ENCODE measurements around the gene ROBO1. TPM values are rescaled to one million over a fixed set of nuclear protein-coding genes. Genes with fewer than 3 reads are reported as not detected.

ROBO1 gene
- total and polyA plus RNA-seq, 2 of the 8 experiments (the other 6 are each of a cell fraction or from before 2014, with no cell fraction given): 51.4 to 91.0 TPM

DNA sequence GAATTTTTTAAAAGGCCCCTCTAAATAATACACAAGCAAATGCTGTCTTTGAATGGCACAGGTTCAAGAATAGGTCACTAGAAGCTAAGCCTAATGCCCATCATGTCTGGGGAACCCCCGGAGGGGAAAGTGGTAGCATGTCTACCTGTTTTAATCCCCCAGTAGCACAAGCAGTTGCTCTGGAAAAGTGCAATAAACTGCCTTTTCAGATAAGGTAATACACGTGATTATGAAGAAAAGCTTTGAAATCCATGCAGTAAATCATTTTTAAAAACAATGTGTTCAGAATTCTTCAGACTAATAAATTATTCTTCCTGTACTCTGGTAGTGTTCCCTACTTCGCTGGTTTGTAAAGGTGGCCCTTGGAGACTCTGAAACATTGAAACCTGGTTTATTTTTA lies 922.2 kb downstream of the ROBO1 start:
- Histone ChIP-seq H2BK120ac (replicated peaks; ENCODE audit: low read depth, low read length) (no peak overlapping the region), H3K14ac (ENCODE audit: insufficient read length) (no peak overlapping the region), H2BK15ac (ENCODE audit: low read length) (no peak overlapping the region), H4K91ac (replicated peaks; ENCODE audit: insufficient read length, low read length) (no peak overlapping the region), H3K4me2 (ENCODE audit: insufficient read depth in 1 of 2, low read depth in 2 of 2, low read length in 2 of 2) (no peak overlapping the region), H4K5ac (ENCODE audit: insufficient read length, low read depth, low read length) (no peak overlapping the region), H3K23me2 (ENCODE audit: low read depth, low read length) (no peaks in the 10 kb centered on the region; the same call in 1 of the 2 replicates), H2AFZ (ENCODE audit: low read length) (no peak overlapping the region), H3K79me2 (ENCODE audit: control insufficient read depth in 1 of 2, insufficient read depth in 2 of 2, low read length in 2 of 2) (peaks cover 0 to 4% of the 10 kb centered on the region in 2 experiments; a peak in 2 of 4 replicates), H2BK12ac (ENCODE audit: low read depth, low read length) (no peak overlapping the region), H2BK5ac (ENCODE audit: low read depth, low read length) (no peak overlapping the region), H4K8ac (ENCODE audit: extremely low read depth, insufficient read depth, low read length) (no peak overlapping the region), H3K4ac (replicated peaks; ENCODE audit: insufficient read length, low read depth, low read length) (no peak overlapping the region), H3K56ac (replicated peaks; ENCODE audit: insufficient read length, low read depth, low read length) (no peak overlapping the region), H4K20me1 (replicated peaks in 1 of 2; ENCODE audit: control insufficient read depth in 1 of 2, insufficient read depth in 2 of 2, low read length in 2 of 2) (no peaks in the 10 kb centered on the region), H3K4me3 (ENCODE audit: extremely low read depth in 1 of 4, insufficient read depth in 2 of 4, low read depth in 3 of 4, low read length in 4 of 4) (no peak overlapping the region), H3K18ac (ENCODE audit: extremely low read depth, low read length) (no peak overlapping the region), H3K23ac (ENCODE audit: insufficient read length) (no peak overlapping the region), H3K27ac (ENCODE audit: low read depth, low read length) (no peak overlapping the region), H3K27me3 (replicated peaks in 1 of 4; ENCODE audit: control insufficient read depth in 3 of 4, extremely low read depth in 1 of 4, insufficient read depth in 3 of 4, low read length in 3 of 4) (peaks cover 0 to 1% (median 0%) of the 10 kb centered on the region in 4 experiments; a peak in 1 of 7 replicates), H3K9me3 (ENCODE audit: insufficient read depth in 2 of 2, low read depth in 1 of 2, low read length in 1 of 2) (no peaks in the 10 kb centered on the region), H2BK20ac (ENCODE audit: low read length) (no peak overlapping the region), H3K79me1 (ENCODE audit: low read depth, low read length) (no peaks in the 10 kb centered on the region), H2AK5ac (ENCODE audit: low read depth, low read length) (no peak overlapping the region), H3K36me3 (ENCODE audit: control insufficient read depth in 2 of 4, insufficient read depth in 4 of 4, low read length in 3 of 4) (no peaks in the 10 kb centered on the region), H3K9ac (replicated peaks in 1 of 4; ENCODE audit: extremely low read depth in 1 of 4, low read depth in 3 of 4, low read length in 3 of 4) (no peak overlapping the region), H3K4me1 (replicated peaks in 1 of 4; ENCODE audit: control insufficient read depth in 3 of 4, insufficient read depth in 4 of 4, low read length in 3 of 4) (no peaks in the 10 kb centered on the region)
- 86% methylated on average over 3 of the region's 3 CpGs; no CpG with 5 or more reads in 1 of the 2 experiments for WGBS, 2 experiments (ENCODE audit: extremely low coverage in 1 of 2, insufficient coverage in 1 of 2, insufficient read length in 1 of 2, insufficient replicate concordance in 2 of 2, low coverage in 1 of 2, low lambda C conversion rate in 2 of 2, missing lambda C conversion rate in 1 of 2)
- ChIA-PET POLR2A (ENCODE audit: partially characterized antibody) (no interaction called here), CTCF (ENCODE audit: partially characterized antibody) (no interaction called here)
- DNase-seq (ENCODE audit: low read depth in 1 of 2, low spot score in 2 of 2) (no peak), FAIRE-seq (no peak)
- no peak for TF ChIP-seq SIN3A (conservative IDR thresholded peaks at IDR 0.05 in 1 of 2, IDR thresholded peaks at IDR 0.05 in 1 of 2; ENCODE audit: low read depth in 1 of 2, low read length in 2 of 2)
- TF ChIP-seq CBX8 (IDR thresholded peaks at IDR 0.05; ENCODE audit: borderline replicate concordance, low read depth, low read length): no peak
- no peak for TF ChIP-seq TCF12 (IDR thresholded peaks at IDR 0.05; ENCODE audit: low read depth, low read length)
- TF ChIP-seq RNF2 (IDR thresholded peaks at IDR 0.05; ENCODE audit: borderline replicate concordance, low read depth, low read length, missing control alignments, poor library complexity, severe bottlenecking): no peak
- no peak for TF ChIP-seq SRF (IDR thresholded peaks at IDR 0.05; ENCODE audit: low read depth, low read length)
- TF ChIP-seq GABPA (IDR thresholded peaks at IDR 0.05; ENCODE audit: borderline replicate concordance, insufficient read depth, low read length): no peak
